ENCODE measurements around the gene NRSN2.

NRSN2 gene

GRCh38 chr20:397432-398237, 50.7 kb downstream of the NRSN2 start:
- DNase-seq (ENCODE audit: low spot score): no peak

- no peak for DNase-seq (ENCODE audit: low spot score)
Measured at GRCh38 chr20:399182-399707, 52.3 kb downstream of the NRSN2 start.

GRCh38 chr20:400128-400453, 53.2 kb downstream of the NRSN2 start:
- no peak for DNase-seq (ENCODE audit: low spot score)

- no peak for DNase-seq (ENCODE audit: low spot score)
Measured at GRCh38 chr20:400454-401275, 53.8 kb downstream of the NRSN2 start.

GRCh38 chr20:401682-402495, 55.0 kb downstream of the NRSN2 start:
- DNase-seq (ENCODE audit: low spot score): no peak

- DNase-seq (ENCODE audit: low spot score): no peak
Measured at GRCh38 chr20:402496-402885, 55.6 kb downstream of the NRSN2 start.

- no peak for DNase-seq (ENCODE audit: low spot score)
Measured at GRCh38 chr20:402898-403581, 56.1 kb downstream of the NRSN2 start.

- no peak for DNase-seq (ENCODE audit: low spot score)
Measured at GRCh38 chr20:403582-403957, 56.7 kb downstream of the NRSN2 start.

- DNase-seq (ENCODE audit: low spot score): no peak
Measured at GRCh38 chr20:404088-404487, 57.2 kb downstream of the NRSN2 start.

Data from GM03348 (cell line).